ENCODE measurements around the gene SCNM1. TPM values are rescaled to one million over a fixed set of nuclear protein-coding genes. Genes with fewer than 3 reads are reported as not detected.

Gene SCNM1, protein sequence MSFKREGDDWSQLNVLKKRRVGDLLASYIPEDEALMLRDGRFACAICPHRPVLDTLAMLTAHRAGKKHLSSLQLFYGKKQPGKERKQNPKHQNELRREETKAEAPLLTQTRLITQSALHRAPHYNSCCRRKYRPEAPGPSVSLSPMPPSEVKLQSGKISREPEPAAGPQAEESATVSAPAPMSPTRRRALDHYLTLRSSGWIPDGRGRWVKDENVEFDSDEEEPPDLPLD
- total RNA-seq: 10 to 100 TPM; 25.1 to 28.6 TPM

DNA sequence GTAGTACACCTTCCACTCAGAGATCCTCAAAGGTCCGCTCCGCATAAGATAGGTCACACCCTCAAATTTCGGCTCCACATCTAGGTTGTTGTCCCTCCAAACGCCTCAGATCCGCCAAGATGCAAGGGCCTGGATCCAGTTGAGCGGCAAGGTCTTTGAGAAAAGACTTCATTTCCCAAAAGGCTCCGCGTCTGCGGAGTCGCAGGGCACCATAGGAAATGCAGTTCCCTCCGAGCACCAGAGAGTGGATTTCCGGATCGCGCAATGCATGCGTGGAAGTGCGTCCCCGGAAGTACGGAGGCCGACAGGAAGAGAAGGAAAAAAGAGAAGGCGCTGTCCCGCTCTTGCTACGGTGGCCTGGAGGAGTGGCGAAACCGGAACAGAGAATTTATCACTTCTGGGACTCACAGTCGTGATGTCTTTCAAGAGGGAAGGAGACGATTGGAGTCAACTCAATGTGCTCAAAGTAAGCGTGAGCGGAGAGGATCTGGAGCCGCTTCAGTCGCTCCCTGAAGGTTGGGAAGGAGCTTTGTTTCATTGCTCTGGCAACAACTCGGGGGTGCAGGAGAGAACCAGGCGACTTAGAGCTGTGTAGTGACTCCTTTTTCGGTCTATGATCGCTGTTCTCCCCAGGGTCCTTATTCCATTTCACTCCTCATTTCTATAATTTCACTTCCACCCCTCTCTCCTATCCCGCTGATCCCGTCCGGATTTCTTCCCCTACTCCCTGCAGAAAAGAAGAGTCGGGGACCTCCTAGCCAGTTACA lies at the start of gene SCNM1, which contains the start of gene LYSMD1:
Gene SCNM1 (plus strand): TSS at position 407 of the 767 bp plus-strand sequence. CDS start 9 bp downstream, at position 416.
Gene LYSMD1 (minus strand): TSS at position 165 of the 767 bp plus-strand sequence. CDS start 644 bp downstream, outside the sequence.

DNA sequence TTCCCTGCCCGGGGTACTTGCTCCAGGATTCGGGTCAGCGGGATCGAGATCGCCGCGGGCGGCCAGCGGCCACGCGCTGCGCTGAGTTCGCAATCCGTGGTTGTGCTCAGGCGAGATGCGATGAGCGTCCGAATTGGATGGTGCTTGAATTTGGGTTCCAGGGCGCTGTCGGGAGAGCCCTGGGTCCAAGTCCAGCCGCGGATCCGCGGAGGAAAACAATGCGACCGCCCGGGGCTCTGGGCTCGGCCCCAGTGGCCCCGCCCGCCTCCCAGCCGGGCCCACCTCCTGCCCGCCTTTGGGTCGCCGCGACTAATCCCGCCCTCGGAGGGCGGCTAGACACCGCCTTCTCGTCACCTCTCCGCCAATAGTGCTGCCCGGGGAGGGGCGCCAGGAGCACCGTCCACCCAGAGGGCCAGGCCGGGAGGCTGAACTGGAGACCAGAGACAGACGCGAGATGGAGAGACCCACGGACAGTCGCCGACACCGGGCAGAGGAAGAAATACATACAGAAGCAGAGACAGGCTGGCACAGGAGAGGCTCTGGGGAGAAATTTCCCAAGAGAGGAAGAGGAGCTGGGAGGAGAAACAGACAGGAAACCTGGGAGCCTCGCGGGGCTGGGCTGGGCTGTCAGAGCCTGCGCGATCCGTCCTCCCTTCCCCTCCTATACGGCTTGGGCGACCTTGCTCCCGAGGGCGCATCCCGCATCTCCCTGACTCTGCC lies 19.4 kb upstream of the SCNM1 start, which contains the start of gene SEMA6C:
Gene SEMA6C (minus strand): TSS at position 220 of the 720 bp plus-strand sequence. CDS start 4,010 bp downstream, outside the sequence.

DNA sequence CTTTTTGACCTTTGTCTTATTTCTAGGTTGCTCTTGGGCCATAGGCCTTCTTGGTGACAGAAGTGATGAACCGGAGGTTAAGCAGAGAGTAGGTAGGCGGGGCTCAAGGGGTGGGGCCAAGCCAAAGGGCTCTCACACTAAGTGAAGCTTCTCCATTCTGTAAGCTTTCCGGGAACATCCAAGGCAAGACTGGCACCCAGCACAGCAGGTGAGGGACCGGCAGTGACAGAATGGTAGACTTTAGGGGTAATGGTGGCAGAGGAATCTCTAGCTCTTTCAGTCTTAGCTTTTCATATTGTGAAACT lies 9.5 kb upstream of the SCNM1 start, which contains the start of gene TNFAIP8L2:
Gene TNFAIP8L2 (plus strand): TSS at position 135 of the 305 bp plus-strand sequence. CDS start 2,049 bp downstream, outside the sequence.

DNA sequence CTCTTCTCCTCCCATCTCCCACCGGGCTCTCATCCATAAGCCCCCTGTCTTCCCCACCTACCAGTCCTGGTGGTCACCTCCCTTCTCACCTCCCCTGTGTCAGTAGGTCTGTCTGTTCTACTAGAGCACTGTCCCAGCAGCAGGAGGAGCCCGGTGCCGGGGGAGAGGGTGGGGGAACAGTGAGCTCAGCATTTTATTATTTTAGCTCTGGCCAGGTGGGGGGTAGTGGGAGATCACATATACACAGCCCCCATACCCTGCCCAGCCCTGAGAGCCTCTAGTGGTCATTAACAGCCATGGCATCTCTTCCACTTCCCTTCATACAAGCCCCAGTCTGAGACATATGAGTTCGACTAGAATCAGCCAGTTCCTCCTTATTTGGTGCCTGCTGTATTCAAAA lies 9.9 kb downstream of the SCNM1 start, which contains the start of gene TMOD4:
Gene TMOD4 (minus strand): TSS at position 119 of the 400 bp plus-strand sequence. CDS start 1,106 bp downstream, outside the sequence.

DNA sequence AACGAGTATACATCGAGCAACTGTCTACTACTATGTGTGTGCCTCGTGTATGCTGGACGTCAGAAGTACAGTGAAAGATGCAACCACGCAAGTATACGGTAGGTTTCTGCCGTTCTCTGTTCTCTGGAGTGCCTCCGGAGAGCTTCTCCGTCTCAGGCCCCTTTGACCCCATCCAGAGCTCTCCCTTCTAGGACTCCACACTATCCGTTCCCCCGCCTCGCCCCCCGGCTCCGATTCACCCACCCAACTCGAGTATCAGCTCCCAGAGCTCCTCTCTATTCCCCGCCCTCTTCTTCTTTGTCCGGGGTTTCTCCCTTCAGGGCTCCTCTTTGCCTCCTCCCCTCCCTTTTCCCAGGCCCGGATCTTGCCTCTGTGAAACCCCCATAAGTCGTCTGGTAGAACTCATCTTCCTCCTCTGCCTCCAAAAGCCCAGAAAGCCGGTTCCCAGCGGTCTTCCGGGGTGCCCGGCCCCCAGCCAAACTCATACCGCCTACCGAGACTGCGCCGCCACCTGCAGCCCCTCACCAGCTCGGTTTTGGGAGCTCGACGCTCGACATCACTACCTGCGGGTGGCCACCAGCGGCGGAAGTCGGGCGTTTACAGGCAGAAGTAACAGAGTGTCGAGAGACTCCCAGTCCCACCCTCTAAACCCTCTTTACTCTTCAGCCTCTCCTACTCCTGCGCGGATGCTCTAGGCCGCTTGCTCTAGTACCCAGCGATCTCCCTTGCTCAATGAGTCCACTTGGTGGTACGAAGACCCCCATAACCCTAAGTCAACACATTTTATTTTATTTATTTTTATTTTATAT lies 23.9 kb downstream of the SCNM1 start, which contains the start of gene VPS72:
Gene VPS72 (minus strand): TSS at position 561 of the 809 bp plus-strand sequence. CDS start 76 bp downstream, at position 485.

DNA sequence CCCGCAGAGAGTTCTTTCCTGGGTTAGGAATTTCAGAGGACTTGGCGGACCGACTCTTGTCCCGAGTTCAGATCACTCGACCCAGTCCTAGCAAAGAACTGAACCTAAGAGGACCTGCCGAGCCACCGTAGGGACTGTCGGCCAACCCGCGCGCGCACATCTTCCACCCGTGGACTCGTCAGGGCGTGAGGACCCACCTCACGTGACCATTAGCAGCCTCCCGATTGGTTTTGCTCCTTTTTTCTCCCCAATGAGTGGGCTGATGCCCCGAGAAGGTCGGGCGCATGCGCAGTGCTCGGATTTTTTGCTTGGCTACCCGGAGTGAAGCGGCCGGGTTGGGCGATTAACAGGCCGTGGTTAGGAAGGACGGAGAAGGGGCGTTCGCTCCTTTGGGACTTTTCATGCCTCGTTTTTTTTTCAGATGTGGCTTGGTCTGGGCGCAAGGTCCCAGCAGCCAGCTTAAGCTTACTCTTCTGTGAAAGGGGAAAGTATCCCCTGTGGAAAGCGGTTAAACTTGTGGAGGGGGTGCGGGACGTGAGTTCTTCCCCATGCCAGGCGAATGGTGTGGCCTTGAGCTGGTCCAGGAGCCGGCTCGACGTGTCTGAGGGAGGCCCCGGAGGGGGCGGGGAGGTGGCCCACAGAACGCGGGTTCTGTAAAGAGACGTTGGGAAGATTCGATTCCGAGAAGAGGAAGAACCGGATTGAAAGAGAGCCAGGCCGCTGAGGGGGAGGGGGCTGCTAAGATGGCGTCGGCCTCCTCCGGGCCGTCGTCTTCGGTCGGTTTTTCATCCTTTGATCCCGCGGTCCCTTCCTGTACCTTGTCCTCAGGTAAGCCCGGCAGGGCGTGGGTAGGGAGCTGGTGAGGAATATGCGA lies 32.5 kb downstream of the SCNM1 start, which contains the start of gene PIP5K1A:
Gene PIP5K1A (plus strand): TSS at position 299 of the 874 bp plus-strand sequence. CDS start 445 bp downstream, at position 744.

Other genes starting within 250 kb of the SCNM1 start
- 10 to 100 TPM; 31.3 to 33.0 TPM for gene SETDB1, start 239.8 kb upstream of the SCNM1 start, total RNA-seq
- 100 to 1,000 TPM; 122 to 166 TPM for gene CERS2, start 191.3 kb upstream of the SCNM1 start, total RNA-seq
- gene ANXA9, start 183.9 kb upstream of the SCNM1 start, total RNA-seq: not detected
- gene MINDY1, start 159.2 kb upstream of the SCNM1 start, total RNA-seq: 10 to 100 TPM; 21.6 to 35.4 TPM
- 10 to 100 TPM in 1 of 2 donors, 1 to 10 TPM in 1; 9.6 to 14.3 TPM for gene PRUNE1, start 157.7 kb upstream of the SCNM1 start, total RNA-seq
- under 1 TPM in 1 of 2 donors, not detected in 1; under 0.01 TPM for gene BNIPL, start 129.6 kb upstream of the SCNM1 start, total RNA-seq
- gene C1orf56, start 118.4 kb upstream of the SCNM1 start, total RNA-seq: 1 to 10 TPM; 3.1 to 4.3 TPM
- gene CDC42SE1, start 106.5 kb upstream of the SCNM1 start, total RNA-seq: 10 to 100 TPM; 77.4 to 94.9 TPM
- gene MLLT11, start 105.7 kb upstream of the SCNM1 start, total RNA-seq: 1 to 10 TPM; 2.8 to 4.7 TPM
- gene GABPB2, start 95.4 kb upstream of the SCNM1 start, total RNA-seq: 1 to 10 TPM; 6.3 to 7.9 TPM
- gene SEMA6C, start 19.5 kb upstream of the SCNM1 start, total RNA-seq: 1 to 10 TPM in 1 of 2 donors, under 1 TPM in 1; 0.67 to 1.0 TPM
- gene TNFAIP8L2, start 9.5 kb upstream of the SCNM1 start, total RNA-seq: not detected
- 10 to 100 TPM; 12.7 to 14.1 TPM for gene LYSMD1, start 242 bp upstream of the SCNM1 start, total RNA-seq
- not detected for gene TMOD4, start 9.8 kb downstream of the SCNM1 start, total RNA-seq
- 10 to 100 TPM; 36.8 to 47.6 TPM for gene VPS72, start 24.1 kb downstream of the SCNM1 start, total RNA-seq
- gene PIP5K1A, start 32.4 kb downstream of the SCNM1 start, total RNA-seq: 10 to 100 TPM; 36.5 to 55.6 TPM
- 100 to 1,000 TPM; 131 to 188 TPM for gene PSMD4, start 88.6 kb downstream of the SCNM1 start, total RNA-seq
- gene ZNF687, start 116.2 kb downstream of the SCNM1 start, total RNA-seq: 10 to 100 TPM; 18.3 to 22.0 TPM
- gene PI4KB, start 161.3 kb downstream of the SCNM1 start, total RNA-seq: 10 to 100 TPM; 49.6 to 67.9 TPM
- 10 to 100 TPM; 73.0 to 73.9 TPM for gene RFX5, start 181.1 kb downstream of the SCNM1 start, total RNA-seq
- 10 to 100 TPM; 42.0 to 55.9 TPM for gene SELENBP1, start 206.6 kb downstream of the SCNM1 start, total RNA-seq
- gene PSMB4, start 233.4 kb downstream of the SCNM1 start, total RNA-seq: 100 to 1,000 TPM; 501 to 799 TPM

All from melanocyte of skin (primary cell).